ENCODE results near the gene TMBIM4. TPM values are rescaled to one million over a fixed set of nuclear protein-coding genes. Genes with fewer than 3 reads are reported as not detected.

TMBIM4 gene
- polyA plus RNA-seq, 1 experiment, result 108 TPM

- H3K27me3 ChIP-seq (ENCODE audit: control insufficient read depth, insufficient read depth, low read length), result no peaks in the 10 kb centered on the region
- ChIA-PET POLR2A (no interaction called here), CTCF (no interaction called here)
- no peaks in the 10 kb centered on the region for H3K36me3 ChIP-seq (ENCODE audit: control insufficient read depth, insufficient read depth, low read length)
- no peak overlapping the region for H3K4me3 ChIP-seq (ENCODE audit: low read depth, low read length)
- TF ChIP-seq, protein P1, sequence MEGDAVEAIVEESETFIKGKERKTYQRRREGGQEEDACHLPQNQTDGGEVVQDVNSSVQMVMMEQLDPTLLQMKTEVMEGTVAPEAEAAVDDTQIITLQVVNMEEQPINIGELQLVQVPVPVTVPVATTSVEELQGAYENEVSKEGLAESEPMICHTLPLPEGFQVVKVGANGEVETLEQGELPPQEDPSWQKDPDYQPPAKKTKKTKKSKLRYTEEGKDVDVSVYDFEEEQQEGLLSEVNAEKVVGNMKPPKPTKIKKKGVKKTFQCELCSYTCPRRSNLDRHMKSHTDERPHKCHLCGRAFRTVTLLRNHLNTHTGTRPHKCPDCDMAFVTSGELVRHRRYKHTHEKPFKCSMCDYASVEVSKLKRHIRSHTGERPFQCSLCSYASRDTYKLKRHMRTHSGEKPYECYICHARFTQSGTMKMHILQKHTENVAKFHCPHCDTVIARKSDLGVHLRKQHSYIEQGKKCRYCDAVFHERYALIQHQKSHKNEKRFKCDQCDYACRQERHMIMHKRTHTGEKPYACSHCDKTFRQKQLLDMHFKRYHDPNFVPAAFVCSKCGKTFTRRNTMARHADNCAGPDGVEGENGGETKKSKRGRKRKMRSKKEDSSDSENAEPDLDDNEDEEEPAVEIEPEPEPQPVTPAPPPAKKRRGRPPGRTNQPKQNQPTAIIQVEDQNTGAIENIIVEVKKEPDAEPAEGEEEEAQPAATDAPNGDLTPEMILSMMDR (IDR thresholded peaks at IDR 0.05; ENCODE audit: insufficient read depth, low read depth, low read length), result no peak
- DNase-seq (ENCODE audit: low read depth), result no peak
These were observed 25.4 kb upstream of the TMBIM4 start for GRCh38 chr12:66195242-66195641.

- H3K36me3 ChIP-seq (ENCODE audit: control insufficient read depth, insufficient read depth, low read length), result no peaks in the 10 kb centered on the region
- H3K27me3 ChIP-seq (ENCODE audit: control insufficient read depth, insufficient read depth, low read length), result no peaks in the 10 kb centered on the region
- ChIA-PET POLR2A (no interaction called here), CTCF (no interaction called here)
- TF ChIP-seq, protein P1 (IDR thresholded peaks at IDR 0.05; ENCODE audit: insufficient read depth, low read depth, low read length), result no peak
- H3K4me3 ChIP-seq (ENCODE audit: low read depth, low read length), result no peak overlapping the region
- DNase-seq (ENCODE audit: low read depth), result no peak
These were observed 24.3 kb upstream of the TMBIM4 start for GRCh38 chr12:66194122-66194521.

DNA sequence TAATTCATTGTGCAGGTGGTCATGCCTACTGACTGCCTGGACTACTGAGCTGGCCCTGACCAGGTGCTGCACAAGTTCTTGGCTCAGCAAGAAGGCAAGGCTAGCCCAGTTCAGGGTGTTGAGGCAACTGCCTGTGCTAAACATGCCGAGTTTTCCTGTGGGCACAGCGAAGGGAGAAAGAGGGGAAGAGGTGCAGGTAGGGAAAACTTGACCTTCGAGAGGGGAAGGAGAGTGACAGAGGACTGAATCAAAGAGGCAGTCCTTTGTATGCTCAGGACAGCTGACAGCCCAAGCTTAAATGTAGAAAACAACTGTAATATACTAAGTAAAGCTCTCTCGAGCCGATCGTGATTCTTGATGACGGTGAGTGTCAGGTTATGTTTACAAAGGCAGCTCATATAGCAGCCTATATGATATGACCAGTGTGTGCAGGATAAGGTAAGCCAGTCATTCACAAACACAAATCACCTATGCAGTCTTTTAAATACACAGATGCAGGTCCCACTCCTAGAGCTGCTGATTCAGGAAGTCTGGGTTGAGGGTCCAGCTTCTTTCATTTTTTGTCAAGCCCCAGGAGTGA lies 21.8 kb upstream of the TMBIM4 start:
- no peak overlapping the region for H3K4me3 ChIP-seq (ENCODE audit: low read depth, low read length)
- ChIA-PET POLR2A (no interaction called here), CTCF (interaction anchor here (1.2 to 2.9 kb wide), 2 partner anchors 23 to 78 kb away, joined by 3 to 9 read pairs; no protein-coding TSS in a partner anchor)
- H3K36me3 ChIP-seq (ENCODE audit: control insufficient read depth, insufficient read depth, low read length), result no peaks in the 10 kb centered on the region
- no peaks in the 10 kb centered on the region for H3K27me3 ChIP-seq (ENCODE audit: control insufficient read depth, insufficient read depth, low read length)
- DNase-seq (ENCODE audit: low read depth), result no peak
- TF ChIP-seq, protein P1 (IDR thresholded peaks at IDR 0.05; ENCODE audit: insufficient read depth, low read depth, low read length), result no peak

GRCh38 chr12:66190519-66191370 lies 20.9 kb upstream of the TMBIM4 start:
- ChIA-PET POLR2A (no interaction called here), CTCF (interaction anchor here (0.7 to 2.9 kb wide), 4 partner anchors 7 to 500 kb away, joined by 3 to 9 read pairs (median 3); no protein-coding TSS in a partner anchor)
- DNase-seq (ENCODE audit: low read depth), result no peak
- H3K27me3 ChIP-seq (ENCODE audit: control insufficient read depth, insufficient read depth, low read length), result no peaks in the 10 kb centered on the region
- TF ChIP-seq, protein P1 (IDR thresholded peaks at IDR 0.05; ENCODE audit: insufficient read depth, low read depth, low read length), result no peak
- H3K36me3 ChIP-seq (ENCODE audit: control insufficient read depth, insufficient read depth, low read length), result no peaks in the 10 kb centered on the region
- H3K4me3 ChIP-seq (ENCODE audit: low read depth, low read length), result no peak overlapping the region

DNA sequence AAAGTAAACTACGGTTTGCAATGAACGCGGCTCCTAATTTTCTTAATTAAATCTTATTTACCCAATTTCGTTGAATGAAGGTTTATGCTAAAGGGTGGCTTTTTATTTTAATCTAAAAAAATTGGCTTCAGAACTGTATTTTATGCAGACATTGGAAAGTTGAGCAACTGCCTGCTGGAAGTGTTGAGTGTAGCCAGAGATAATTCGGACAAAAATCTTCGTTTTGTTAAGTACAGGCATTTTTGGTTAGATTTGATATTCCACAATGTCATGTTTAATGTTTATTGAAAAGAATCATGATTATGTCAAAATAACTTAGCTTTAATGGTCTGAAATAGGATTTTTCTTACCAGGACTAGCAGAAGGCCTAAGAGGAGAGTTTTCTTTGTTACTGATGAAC lies 20.1 kb upstream of the TMBIM4 start:
- H3K4me3 ChIP-seq (ENCODE audit: low read depth, low read length), result peak overlapping the region; percentile 58; the same call in 1 of the 2 replicates

More for the DNA sequence above, 20.1 kb upstream of the TMBIM4 start:
- ChIA-PET POLR2A (no interaction called here), CTCF (interaction anchor here (1.0 kb wide), 1 partner anchor 8 kb away, joined by 3 read pairs; no protein-coding TSS in a partner anchor)
- TF ChIP-seq, protein P1 (IDR thresholded peaks at IDR 0.05; ENCODE audit: insufficient read depth, low read depth, low read length), result no peak
- Histone ChIP-seq H3K27me3 (ENCODE audit: control insufficient read depth, insufficient read depth, low read length) (no peaks in the 10 kb centered on the region), H3K36me3 (ENCODE audit: control insufficient read depth, insufficient read depth, low read length) (no peaks in the 10 kb centered on the region)
- no peak for DNase-seq (ENCODE audit: low read depth)

All from BJ (cell line).